ENCODE results near the gene ROBO4. TPM values are rescaled to one million over a fixed set of nuclear protein-coding genes. Genes with fewer than 3 reads are reported as not detected.

ROBO4 gene
- total and polyA plus RNA-seq, 2 experiments from 2014 or later, result not detected

GRCh38 chr11:124861670-124862069 lies 36.0 kb downstream of the ROBO4 start (continued):
- TF ChIP-seq STAT1 (IDR thresholded peaks at IDR 0.05; ENCODE audit: unreplicated experiment) (no peak), ZNF331 (CRISPR knock-in tag; IDR thresholded peaks at IDR 0.05; ENCODE audit: low read depth) (no peak), REST (IDR thresholded peaks at IDR 0.05; ENCODE audit: unreplicated experiment) (no peak), JUNB (IDR thresholded peaks at IDR 0.05; ENCODE audit: unreplicated experiment) (no peak), EZH2phosphoT487 (IDR thresholded peaks at IDR 0.05; ENCODE audit: unreplicated experiment) (no peak), NANOG (IDR thresholded peaks at IDR 0.05; ENCODE audit: borderline replicate concordance) (no peak), EZH2 (IDR thresholded peaks at IDR 0.05; ENCODE audit: low read depth, unreplicated experiment) (no peak), CTCF (conservative IDR thresholded peaks at IDR 0.05; ENCODE audit: low read depth in 2 of 2) (no peak), CREB1 (CRISPR knock-in tag; IDR thresholded peaks at IDR 0.05; ENCODE audit: low read depth) (no peak), ZNF114 (CRISPR knock-in tag; IDR thresholded peaks at IDR 0.05) (no peak), POLR2AphosphoS5 (IDR thresholded peaks at IDR 0.05; ENCODE audit: low read depth) (no peak)

DNA sequence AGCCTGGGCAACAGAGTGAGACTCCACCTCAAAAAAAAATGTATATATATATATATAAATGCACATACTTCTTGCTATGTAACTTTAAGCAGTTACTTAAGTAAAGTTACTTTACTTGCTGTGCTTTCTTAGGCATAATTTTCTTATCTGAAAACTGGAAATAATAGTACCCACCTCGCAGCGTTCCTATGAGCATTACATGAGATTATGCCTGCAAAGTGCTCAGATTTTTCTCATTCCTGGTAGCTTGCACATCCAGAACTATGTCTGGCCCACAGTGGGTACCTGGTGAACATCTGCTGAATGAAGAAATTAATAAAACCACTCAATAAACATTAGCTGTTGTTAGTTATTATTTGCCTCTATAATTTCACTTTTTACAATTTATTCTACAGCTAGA lies 38.5 kb downstream of the ROBO4 start:
- H3K9me2 ChIP-seq (ENCODE audit: insufficient read depth), result no peaks in the 10 kb centered on the region
- peaks cover 15% of the 10 kb centered on the region for H3K4me1 Mint-ChIP-seq
- no peak overlapping the region for H3K4me3 Mint-ChIP-seq
- no peaks in the 10 kb centered on the region for H3K36me3 ChIP-seq (ENCODE audit: insufficient read depth)
- no peak overlapping the region for H3K4me3 ChIP-seq
- H3F3A ChIP-seq (replicated peaks; ENCODE audit: low read depth), result no peaks in the 10 kb centered on the region
- H3K4me1 ChIP-seq (ENCODE audit: insufficient read depth), result peaks cover 6% of the 10 kb centered on the region; the same call in 1 of the 2 replicates
- no peak overlapping the region for H3K27ac ChIP-seq (ENCODE audit: low read depth)
- no peaks in the 10 kb centered on the region for H3K9me3 Mint-ChIP-seq
- H4K20me1 ChIP-seq (replicated peaks; ENCODE audit: insufficient read depth), result peaks cover 7% of the 10 kb centered on the region
- no peaks in the 10 kb centered on the region; the same call in 2 of the 3 replicates for H3K36me3 Mint-ChIP-seq (ENCODE audit: low read depth)
- no peak overlapping the region for H2AFZ ChIP-seq
- no peak for DNase-seq (ENCODE audit: low spot score)
- peaks cover 98% of the 10 kb centered on the region for H3K27me3 ChIP-seq (ENCODE audit: insufficient read depth)
- no peak overlapping the region for H3K27ac Mint-ChIP-seq
- peaks cover 47% of the 10 kb centered on the region for H3K27me3 Mint-ChIP-seq (ENCODE audit: insufficient read depth, low read depth, poor library complexity)
- no peaks in the 10 kb centered on the region for H3K79me2 ChIP-seq (replicated peaks; ENCODE audit: insufficient read depth)
- H3K4me2 ChIP-seq, result no peak overlapping the region
- no peak for ATAC-seq
- TF ChIP-seq REST (IDR thresholded peaks at IDR 0.05; ENCODE audit: unreplicated experiment), result no peak
